BE2C (cell line): ENCODE measurements around the gene ANXA4.

Experiments used
- DNase-seq: peaks from one replicate; pipeline ENCODE4 v3.0.0-alpha.2; 2020
- H3K27me3 ChIP-seq: fragments of 250-450 bp; sonication (Bioruptor Pico); 2 replicates; pipeline ENCODE4 v1.5.1; 2020; ENCODE audit warnings: mild to moderate bottlenecking
- H3K36me3 ChIP-seq: fragments of 250-450 bp; sonication (Bioruptor Pico); 2 replicates; pipeline ENCODE4 v1.5.1; 2020; ENCODE audit warnings: mild to moderate bottlenecking
- H3K4me1 ChIP-seq: fragments of 250-450 bp; sonication (Bioruptor Pico); 2 replicates; pipeline ENCODE4 v1.5.1; 2020
- H3K4me3 ChIP-seq: 2 replicates; pipeline ENCODE4 v1.5.1; 2011; ENCODE audit warnings: low read depth, low read length
- H3K9me3 ChIP-seq: fragments of 250-450 bp; sonication (Bioruptor Pico); 2 replicates; pipeline ENCODE4 v1.5.1; 2020
- CTCF ChIP-seq: IDR thresholded peaks from 2 replicates; pipeline ENCODE4 v1.5.1; 2012; ENCODE audit warnings: mild to moderate bottlenecking, low read depth, low read length

Gene ANXA4

DNA sequence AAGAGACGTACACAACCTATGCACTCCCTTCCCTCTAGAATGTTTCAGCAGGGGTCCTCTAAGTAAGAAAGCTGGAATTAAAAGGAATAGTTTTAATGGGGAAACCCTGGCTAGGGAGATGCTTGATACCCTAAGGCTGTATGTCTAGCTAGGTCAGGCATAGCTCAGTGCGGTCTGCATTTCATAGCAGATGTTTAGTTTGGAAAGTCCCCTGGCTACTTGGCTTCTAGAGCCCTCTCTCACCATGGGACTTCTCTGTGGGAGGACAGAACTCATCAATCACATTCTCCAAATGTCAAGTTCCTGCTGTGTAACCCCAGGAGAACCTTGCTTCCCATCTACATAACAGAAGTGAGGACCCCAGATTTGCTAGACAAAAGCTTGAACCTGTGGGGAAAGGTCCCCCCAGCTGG is 24.1 kb upstream of the ANXA4 start:
- no peaks in the 10 kb centered on the region for H3K9me3 ChIP-seq
- H3K27me3 ChIP-seq = no peaks in the 10 kb centered on the region
- DNase-seq = no peak
- no peaks in the 10 kb centered on the region for H3K4me1 ChIP-seq
- H3K36me3 ChIP-seq = no peaks in the 10 kb centered on the region
- no peak for TF ChIP-seq CTCF
- H3K4me3 ChIP-seq = no peak overlapping the region

GRCh38 chr2:69718338-69718965 is 23.5 kb upstream of the ANXA4 start:
- Histone ChIP-seq H3K4me1 (no peaks in the 10 kb centered on the region), H3K27me3 (no peaks in the 10 kb centered on the region), H3K36me3 (no peaks in the 10 kb centered on the region), H3K4me3 (no peak overlapping the region), H3K9me3 (no peaks in the 10 kb centered on the region)
- DNase-seq = no peak
- TF ChIP-seq CTCF = no peak

- no peaks in the 10 kb centered on the region for H3K4me1 ChIP-seq
- H3K27me3 ChIP-seq = no peaks in the 10 kb centered on the region
- no peak for DNase-seq
- TF ChIP-seq CTCF = peak; percentile 36
- no peak overlapping the region for H3K4me3 ChIP-seq
- no peaks in the 10 kb centered on the region for H3K9me3 ChIP-seq
- no peaks in the 10 kb centered on the region for H3K36me3 ChIP-seq
Observed at GRCh38 chr2:69720404-69720803, 21.5 kb upstream of the ANXA4 start.

GRCh38 chr2:69721022-69721421 is 20.9 kb upstream of the ANXA4 start:
- Histone ChIP-seq H3K9me3 (no peaks in the 10 kb centered on the region), H3K4me3 (no peak overlapping the region), H3K4me1 (no peaks in the 10 kb centered on the region), H3K36me3 (no peaks in the 10 kb centered on the region), H3K27me3 (no peaks in the 10 kb centered on the region)
- TF ChIP-seq CTCF = no peak
- DNase-seq = no peak

- TF ChIP-seq CTCF = no peak
- no peaks in the 10 kb centered on the region for H3K9me3 ChIP-seq
- DNase-seq = no peak
- H3K4me1 ChIP-seq = no peaks in the 10 kb centered on the region
- no peaks in the 10 kb centered on the region for H3K36me3 ChIP-seq
- no peaks in the 10 kb centered on the region for H3K27me3 ChIP-seq
- H3K4me3 ChIP-seq = no peak overlapping the region
Observed at GRCh38 chr2:69723791-69724190, 18.1 kb upstream of the ANXA4 start.

GRCh38 chr2:69724540-69725159 is 17.3 kb upstream of the ANXA4 start:
- Histone ChIP-seq H3K36me3 (no peaks in the 10 kb centered on the region), H3K27me3 (no peaks in the 10 kb centered on the region), H3K4me1 (no peaks in the 10 kb centered on the region), H3K4me3 (peak overlapping the region; percentile 43), H3K9me3 (no peaks in the 10 kb centered on the region)
- peak; percentile 75 for DNase-seq
- TF ChIP-seq CTCF = peak; percentile 74
